Fibroblast of villous mesenchyme (primary cell): ENCODE results near the gene RIPK1. TPM values are rescaled to one million over a fixed set of nuclear protein-coding genes. Genes with fewer than 3 reads are reported as not detected.
"Not testable (repeated sequence)": the region's sequence is repeated elsewhere in the genome, so short reads cannot be mapped to it uniquely, and the experiment has no call there.

Source experiments
- DNase-seq: peaks from one replicate; pipeline ENCODE4 v3.0.0-alpha.2; 2010; ENCODE audit warnings: low read depth
- H3K4me3 ChIP-seq: 2 replicates; pipeline ENCODE4 v1.5.1; 2011; ENCODE audit warnings: low read depth, mild to moderate bottlenecking, low read length
- total RNA-seq: library from RNA; depleted of rRNA; stranded (reverse); fragments of >200 nt; gene quantifications from 2 replicates; pipeline ENCODE4 v1.2.3, GENCODE V29; 2012
- TF ChIP-seq, protein P1 (sequence below): IDR thresholded peaks from 2 replicates; pipeline ENCODE4 v1.5.1; 2012; ENCODE audit warnings: low read depth, mild to moderate bottlenecking, low read length; ENCODE audit not compliant: insufficient read depth

The RIPK1 gene
- total RNA-seq: 25.4 and 28.5 TPM in 2 replicates

DNA sequence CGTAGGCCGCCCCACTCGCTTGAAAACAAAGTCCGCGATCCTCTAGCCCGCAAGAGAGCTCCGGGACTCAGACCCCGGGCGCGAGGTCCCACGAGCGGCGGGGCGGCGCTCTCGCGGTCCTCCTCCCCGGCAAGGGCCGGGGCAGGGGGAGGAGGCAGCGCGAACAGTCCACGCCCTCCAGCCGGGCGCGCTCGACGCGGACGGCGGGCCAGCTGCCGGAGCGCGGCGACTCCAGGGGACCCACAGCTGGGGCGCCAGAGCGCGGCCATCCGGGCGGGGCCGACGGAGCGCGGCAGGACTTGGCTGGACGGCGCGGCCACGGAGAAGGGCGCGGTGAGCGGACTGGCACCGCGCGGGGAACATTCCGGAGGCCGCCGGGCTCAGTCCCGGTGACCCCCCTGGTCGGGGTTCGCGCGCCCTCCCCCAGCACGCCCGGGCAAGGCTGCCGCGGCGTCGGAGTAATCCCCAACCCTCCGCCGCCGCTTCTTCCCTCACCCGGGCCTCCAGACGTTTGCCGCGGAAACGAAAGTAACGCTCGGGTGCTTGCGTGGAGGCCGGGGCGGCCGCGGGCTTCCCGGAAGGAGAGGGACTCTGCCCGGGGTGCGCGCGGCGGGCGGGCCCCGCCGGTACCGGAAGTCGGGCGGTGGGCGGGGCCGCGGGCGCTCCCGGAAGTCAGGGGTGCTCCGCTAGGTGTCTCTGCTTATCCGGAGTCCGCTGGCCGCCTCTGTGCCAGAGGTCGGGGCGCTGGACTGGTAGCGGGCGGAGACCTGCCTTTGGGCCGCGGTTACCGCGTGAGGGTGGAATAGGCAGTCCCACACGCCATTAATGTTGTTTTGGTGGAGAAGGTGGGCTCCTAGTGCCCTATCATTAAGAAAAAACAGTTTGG is at the start of gene RIPK1:
Gene RIPK1, plus strand, starts transcription at position 166 of the 886 bp plus-strand sequence. CDS start 8,330 bp downstream, outside the sequence.
- TF ChIP-seq, protein P1, sequence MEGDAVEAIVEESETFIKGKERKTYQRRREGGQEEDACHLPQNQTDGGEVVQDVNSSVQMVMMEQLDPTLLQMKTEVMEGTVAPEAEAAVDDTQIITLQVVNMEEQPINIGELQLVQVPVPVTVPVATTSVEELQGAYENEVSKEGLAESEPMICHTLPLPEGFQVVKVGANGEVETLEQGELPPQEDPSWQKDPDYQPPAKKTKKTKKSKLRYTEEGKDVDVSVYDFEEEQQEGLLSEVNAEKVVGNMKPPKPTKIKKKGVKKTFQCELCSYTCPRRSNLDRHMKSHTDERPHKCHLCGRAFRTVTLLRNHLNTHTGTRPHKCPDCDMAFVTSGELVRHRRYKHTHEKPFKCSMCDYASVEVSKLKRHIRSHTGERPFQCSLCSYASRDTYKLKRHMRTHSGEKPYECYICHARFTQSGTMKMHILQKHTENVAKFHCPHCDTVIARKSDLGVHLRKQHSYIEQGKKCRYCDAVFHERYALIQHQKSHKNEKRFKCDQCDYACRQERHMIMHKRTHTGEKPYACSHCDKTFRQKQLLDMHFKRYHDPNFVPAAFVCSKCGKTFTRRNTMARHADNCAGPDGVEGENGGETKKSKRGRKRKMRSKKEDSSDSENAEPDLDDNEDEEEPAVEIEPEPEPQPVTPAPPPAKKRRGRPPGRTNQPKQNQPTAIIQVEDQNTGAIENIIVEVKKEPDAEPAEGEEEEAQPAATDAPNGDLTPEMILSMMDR: no peak
- peak; percentile 94 for DNase-seq

DNA sequence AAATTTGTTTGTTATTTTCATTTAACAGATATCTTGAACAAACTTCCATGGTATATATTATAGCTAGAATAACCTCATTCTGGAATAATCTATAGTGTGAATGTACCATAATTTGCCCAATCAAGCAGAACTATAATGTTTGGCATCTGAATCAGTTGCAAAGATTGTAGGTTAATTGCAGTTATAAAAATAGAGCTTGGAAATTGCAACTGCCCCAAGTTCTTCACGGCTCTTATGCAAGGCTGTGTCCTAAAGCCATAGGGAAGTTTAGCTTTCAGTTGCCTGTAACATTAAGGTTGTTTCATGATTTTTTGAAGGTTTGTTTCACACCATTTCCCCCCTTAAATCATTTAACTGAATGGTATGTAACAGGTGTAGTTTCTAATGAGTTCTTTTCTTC is 49.2 kb upstream of the RIPK1 start:
- TF ChIP-seq, protein P1: no peak
- no peak for DNase-seq
- H3K4me3 ChIP-seq: no peak overlapping the region

More for the DNA sequence above, at the start of gene RIPK1:
- peak within 1 kb of the TSS; percentile 81 for H3K4me3 ChIP-seq

DNA sequence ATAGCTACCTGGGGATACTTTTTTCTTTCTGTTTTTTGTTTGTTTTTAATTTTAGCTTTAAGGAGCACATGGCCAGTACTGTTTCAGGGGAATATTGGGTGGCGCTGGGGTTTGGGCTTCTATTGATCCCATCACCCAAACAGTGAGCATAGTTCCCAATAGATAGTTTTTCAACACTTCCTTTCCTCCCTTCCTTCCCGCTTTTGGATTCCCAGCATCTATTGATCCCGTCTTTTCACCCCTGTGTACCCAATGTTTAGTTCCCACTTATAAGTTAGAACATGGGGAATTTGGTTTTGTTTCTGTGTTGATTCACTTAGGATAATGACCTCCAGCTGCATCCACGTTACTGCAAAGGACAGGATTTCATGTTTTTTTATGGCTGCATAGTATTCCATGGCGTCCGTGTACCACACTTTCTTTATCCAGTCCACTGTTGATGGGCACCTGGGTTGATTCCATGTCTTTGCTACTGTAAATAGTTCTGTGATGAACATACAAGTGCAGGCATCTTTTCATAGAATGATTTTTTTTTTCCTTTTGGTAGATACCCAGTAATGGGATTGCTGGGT is 48.5 kb upstream of the RIPK1 start:
- no peak overlapping the region for H3K4me3 ChIP-seq
- no peak for DNase-seq
- TF ChIP-seq, protein P1: no peak

DNA sequence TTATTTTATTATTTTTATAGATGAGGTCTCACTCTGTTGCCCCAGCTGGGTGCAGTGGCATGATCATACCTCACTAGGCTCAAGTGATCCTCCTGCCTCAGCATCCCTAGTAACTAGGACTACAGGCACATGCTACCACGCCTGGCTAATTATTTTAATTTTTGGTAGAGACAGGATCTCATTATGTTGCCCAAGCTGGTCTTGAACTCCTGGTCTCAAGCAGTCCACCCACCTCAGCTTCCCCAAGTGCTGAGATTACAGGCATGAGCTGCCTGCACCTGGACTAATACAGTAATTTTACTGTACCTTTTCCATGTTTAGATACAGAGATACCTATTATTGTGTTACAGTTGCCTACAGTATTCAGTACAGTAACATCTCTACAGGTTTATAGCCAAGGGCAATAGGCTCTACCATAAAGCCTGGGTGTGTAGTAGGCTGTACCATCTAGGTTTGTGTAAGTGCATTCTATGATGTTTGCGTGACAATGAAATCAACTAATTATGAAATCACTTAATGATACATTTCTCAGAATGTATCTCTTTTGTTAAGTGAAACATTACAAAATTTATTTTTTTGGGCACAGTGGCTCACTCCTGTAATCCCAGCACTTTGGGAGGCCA is 47.2 kb upstream of the RIPK1 start:
- not testable (repeated sequence) for H3K4me3 ChIP-seq, DNase-seq

DNA sequence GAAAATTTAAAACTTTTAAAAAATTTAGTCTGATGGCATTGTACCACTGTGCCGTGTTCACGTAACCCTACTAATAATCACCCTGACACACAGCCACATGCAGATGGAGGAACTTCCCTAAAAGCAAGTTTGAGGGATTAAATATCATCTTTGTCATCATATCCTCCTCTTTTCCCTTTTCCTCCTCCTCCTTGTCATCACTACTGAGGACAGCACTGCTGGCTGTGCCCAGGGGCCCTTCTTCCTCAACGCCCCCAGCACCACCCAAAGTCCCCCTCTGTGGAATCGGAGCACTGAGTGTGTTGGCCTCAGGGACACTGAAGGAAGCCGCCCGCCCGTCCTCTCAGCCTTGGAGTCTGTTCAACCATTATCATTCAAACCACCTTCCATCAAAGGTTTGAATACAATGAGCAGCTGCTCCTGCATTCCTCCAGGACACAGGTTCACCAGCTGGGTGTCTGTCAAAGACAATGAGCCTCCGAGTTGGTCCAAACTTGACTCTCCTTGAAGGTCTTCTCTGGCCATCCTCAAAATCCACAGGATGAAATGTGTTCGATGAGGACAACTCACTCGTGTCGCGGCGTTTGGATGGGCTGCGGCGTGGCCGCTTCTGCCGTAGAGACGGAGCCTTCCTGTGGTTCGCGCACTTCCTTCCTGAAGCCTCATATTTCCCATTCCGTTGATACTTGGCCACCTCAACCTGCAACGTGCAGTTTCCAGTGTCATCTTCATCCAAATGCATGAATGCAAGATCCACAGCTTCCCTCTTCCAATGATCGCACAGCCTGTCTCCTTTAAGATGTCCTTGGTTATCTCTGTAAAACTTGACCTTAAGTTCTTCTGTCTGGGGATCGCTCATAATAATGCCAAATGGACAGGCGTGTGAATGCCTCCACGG is 45.3 kb upstream of the RIPK1 start:
- peak overlapping the region; percentile 63 for H3K4me3 ChIP-seq
- peak; percentile 20 for DNase-seq
- TF ChIP-seq, protein P1: no peak

DNA sequence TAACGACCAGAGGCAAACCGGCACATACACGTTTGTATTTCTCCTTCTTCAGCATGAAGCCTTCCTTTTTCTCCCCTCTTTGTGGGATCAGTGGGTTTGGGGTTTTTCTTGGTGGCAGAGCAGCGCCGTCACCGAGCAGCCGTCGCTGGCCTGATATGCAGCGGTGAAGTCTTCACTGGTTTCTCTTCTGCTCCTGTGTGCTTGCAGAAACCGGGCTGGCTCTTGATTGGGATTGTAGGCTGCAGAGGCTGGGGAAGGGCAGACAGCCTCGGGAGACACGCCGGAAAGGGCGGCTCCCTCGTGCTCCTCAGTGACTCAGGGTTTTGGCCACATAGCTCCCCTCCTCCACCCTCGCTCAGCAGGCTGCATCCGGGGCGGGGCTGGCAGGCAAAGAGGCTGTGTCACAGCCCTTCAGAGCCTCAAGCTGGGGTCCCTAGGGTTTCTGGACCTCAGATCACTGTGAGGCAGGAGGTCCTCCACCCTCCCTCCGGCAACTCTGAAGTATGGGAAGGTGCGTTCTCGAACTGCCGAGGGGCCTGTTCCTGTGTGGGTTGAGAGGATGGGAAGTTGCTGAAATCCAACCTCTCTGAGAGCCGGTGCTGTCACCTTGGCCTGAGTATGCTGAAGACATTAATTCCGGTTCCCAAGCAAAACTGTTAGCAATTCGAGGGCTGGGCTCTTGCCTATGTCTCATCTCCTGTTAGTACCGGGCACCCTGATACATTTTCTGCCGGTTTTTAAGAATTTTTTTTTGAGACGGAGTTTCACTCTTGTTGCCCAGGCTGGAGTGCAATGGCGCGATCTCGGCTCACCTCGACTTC is 44.4 kb upstream of the RIPK1 start:
- TF ChIP-seq, protein P1: no peak
- peak overlapping the region; percentile 63 for H3K4me3 ChIP-seq
- peak; percentile 95 for DNase-seq
